Psoas muscle (tissue), 8 donors: ENCODE measurements around the gene TMED10. TPM values are rescaled to one million over a fixed set of nuclear protein-coding genes. Genes with fewer than 3 reads are reported as not detected.

Experiments
- ATAC-seq, 4 donors: fragments of 200-7000 bp; cut with Tn5 transposase; one replicate each; pipeline ENCODE4 v1.9.1; 2020; ENCODE audit warnings: moderate library complexity in 3 of 4, mild to moderate bottlenecking in 2 of 4
- DNase-seq, 2 donors: peaks; one replicate each; pipeline ENCODE4 v3.0.0-alpha.2; 2020
- H3K27ac ChIP-seq: fragments of 200-600 bp; one replicate; pipeline ENCODE4 v1.8.0; 2022
- H3K27me3 ChIP-seq, 3 donors: fragments of 200-600 bp in 1 of 3; one replicate each; pipeline versions ENCODE4 v1.6.1 to v1.8.0; 2013 to 2022; ENCODE audit warnings: low read length in 2 of 3, mild to moderate bottlenecking in 2 of 3, moderate library complexity in 1 of 3; ENCODE audit not compliant: insufficient read depth in 3 of 3
- H3K36me3 ChIP-seq, 2 donors: fragments of 200-600 bp in 1 of 2; one replicate each; pipeline versions ENCODE4 v1.6.1 to v1.8.0; 2013 to 2022; ENCODE audit warnings: low read depth in 1 of 2, mild to moderate bottlenecking in 1 of 2, moderate library complexity in 1 of 2; ENCODE audit not compliant: insufficient read depth in 1 of 2
- H3K4me1 ChIP-seq: fragments of 200-600 bp; one replicate; pipeline ENCODE4 v1.8.0; 2022
- H3K4me3 ChIP-seq: fragments of 200-600 bp; one replicate; pipeline ENCODE4 v1.8.0; 2022; ENCODE audit warnings: mild to moderate bottlenecking
- H3K9me3 ChIP-seq: fragments of 200-600 bp; one replicate; pipeline ENCODE4 v1.8.0; 2022
- WGBS, 3 donors: extraction: QIAGEN DNeasy Blood & Tissue Kit; methylation state at CpG; one replicate each; pipeline versions ENCODE4 v1.1.6 to v1.1.7; 2013; 5-methylcytosine and 5-hydroxymethylcytosine counted together
- intact Hi-C, 2 donors: fragments of 100-400 bp; cut with DNase I; formaldehyde crosslinking; loops; one replicate each; pipeline versions ENCODE4 v1.11.0 to v1.14.2; 2022
- polyA plus RNA-seq, 3 donors: library from polyadenylated mRNA; stranded (reverse); fragments of 200-250 nt; gene quantifications; one replicate each; pipeline ENCODE4 v1.2.3, GENCODE V29; 2013
- total RNA-seq, 4 donors: library from RNA; stranded (reverse); fragmentation: NEBNext Ultra II Directional in 2 of 4; extraction: Animal tissue kit (Norgen Biotek cat#: 25700) in 2 of 4; gene quantifications; one replicate each; pipeline versions ENCODE4 v1.2.1 to v1.2.4, GENCODE V29; 2021 to 2023
- TF ChIP-seq, protein P1 (sequence below): fragments of 200-600 bp; IDR thresholded peaks from one replicate; pipeline ENCODE4 v1.8.0; 2022; ENCODE audit warnings: antibody characterized with exemption
- donor health status: healthy with polysubstance abuse.
- donor health status: DM: no; HTN: no; CAD: no; lungs with moderate emphysema.
- donor health status: Bipolar disorder and iron deficiency.
- donor health status: healthy.
- donor health status: DM: yes; HTN: yes; CAD: no.
- donor health status: DM: no; HTN: no; CAD: no.
- donor health status: DM: no; HTN: no; CAD: no.
- donor health status: DM: yes; HTN: yes; CAD: no.

The TMED10 gene
- total and polyA plus RNA-seq, 7 donors: 88.2 to 255 (median 146) TPM

DNA sequence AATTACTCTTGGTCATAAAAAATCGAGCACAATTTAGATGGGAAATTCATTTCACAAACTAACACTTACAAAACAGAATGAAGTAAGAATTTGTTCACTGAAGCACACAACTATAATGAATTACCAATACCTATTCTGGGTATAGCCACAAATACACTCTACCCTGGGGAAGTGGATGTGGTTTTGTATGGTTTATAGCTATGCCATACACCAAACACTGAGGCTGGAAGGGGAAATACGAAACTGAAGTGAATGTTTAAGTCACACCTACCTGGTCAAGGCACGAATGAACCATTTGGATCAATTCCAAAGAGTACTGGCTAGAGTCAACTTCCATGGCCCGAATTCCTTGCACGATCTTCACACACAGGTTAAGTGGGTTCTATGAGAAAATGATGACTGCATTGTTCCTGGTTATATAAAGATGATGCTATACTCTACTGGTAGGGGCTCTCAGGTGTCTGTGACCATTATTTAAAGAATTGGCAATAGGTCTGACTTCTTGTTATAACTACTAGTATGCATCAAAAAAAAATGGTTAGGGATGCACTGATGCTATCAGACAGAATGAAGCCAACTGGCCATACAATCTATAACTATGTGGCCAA, 62.4 kb downstream of the TMED10 start:
- Histone ChIP-seq H3K27me3 (no peaks in the 10 kb centered on the region), H3K27ac (no peak overlapping the region), H3K9me3 (no peaks in the 10 kb centered on the region), H3K36me3 (peaks cover 34 to 100% of the 10 kb centered on the region in 2 donors), H3K4me1 (no peaks in the 10 kb centered on the region), H3K4me3 (no peak overlapping the region)
- TF ChIP-seq, protein P1, sequence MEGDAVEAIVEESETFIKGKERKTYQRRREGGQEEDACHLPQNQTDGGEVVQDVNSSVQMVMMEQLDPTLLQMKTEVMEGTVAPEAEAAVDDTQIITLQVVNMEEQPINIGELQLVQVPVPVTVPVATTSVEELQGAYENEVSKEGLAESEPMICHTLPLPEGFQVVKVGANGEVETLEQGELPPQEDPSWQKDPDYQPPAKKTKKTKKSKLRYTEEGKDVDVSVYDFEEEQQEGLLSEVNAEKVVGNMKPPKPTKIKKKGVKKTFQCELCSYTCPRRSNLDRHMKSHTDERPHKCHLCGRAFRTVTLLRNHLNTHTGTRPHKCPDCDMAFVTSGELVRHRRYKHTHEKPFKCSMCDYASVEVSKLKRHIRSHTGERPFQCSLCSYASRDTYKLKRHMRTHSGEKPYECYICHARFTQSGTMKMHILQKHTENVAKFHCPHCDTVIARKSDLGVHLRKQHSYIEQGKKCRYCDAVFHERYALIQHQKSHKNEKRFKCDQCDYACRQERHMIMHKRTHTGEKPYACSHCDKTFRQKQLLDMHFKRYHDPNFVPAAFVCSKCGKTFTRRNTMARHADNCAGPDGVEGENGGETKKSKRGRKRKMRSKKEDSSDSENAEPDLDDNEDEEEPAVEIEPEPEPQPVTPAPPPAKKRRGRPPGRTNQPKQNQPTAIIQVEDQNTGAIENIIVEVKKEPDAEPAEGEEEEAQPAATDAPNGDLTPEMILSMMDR: no peak
- no peak for DNase-seq
- intact Hi-C loops: no loop called here
- ATAC-seq: no peak
- 79 to 90% (median 85%) methylated on average over 5 of the region's 5 CpGs for WGBS, 3 donors

DNA sequence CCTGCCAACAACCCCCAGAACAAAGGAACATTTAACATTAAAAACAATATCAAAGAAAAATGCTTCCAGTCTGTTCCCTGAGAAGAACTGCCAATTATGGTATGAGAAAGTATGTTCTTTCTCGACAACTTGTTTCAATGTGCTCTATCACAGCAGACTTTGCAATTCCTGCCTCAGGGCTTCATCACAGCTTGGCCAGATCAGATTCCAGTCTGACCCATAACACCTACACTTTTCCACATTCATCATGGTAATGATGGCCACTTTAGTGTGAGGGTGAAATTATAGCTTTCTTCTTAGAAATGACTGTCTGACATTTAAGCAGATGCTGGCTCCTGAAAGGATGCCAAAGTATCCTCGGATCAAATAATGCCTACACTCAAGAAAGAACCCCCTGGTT, 66.5 kb downstream of the TMED10 start:
- Histone ChIP-seq H3K4me3 (no peak overlapping the region), H3K9me3 (no peaks in the 10 kb centered on the region), H3K36me3 (peaks cover 34 to 99% of the 10 kb centered on the region in 2 donors), H3K27me3 (no peaks in the 10 kb centered on the region), H3K27ac (no peak overlapping the region), H3K4me1 (no peaks in the 10 kb centered on the region)
- WGBS, 3 donors: 53 to 84% (median 70%) methylated on average over 2 of the region's 2 CpGs
- TF ChIP-seq, protein P1: no peak
- intact Hi-C loops: no loop called here
- no peak for DNase-seq
- ATAC-seq: no peak

DNA sequence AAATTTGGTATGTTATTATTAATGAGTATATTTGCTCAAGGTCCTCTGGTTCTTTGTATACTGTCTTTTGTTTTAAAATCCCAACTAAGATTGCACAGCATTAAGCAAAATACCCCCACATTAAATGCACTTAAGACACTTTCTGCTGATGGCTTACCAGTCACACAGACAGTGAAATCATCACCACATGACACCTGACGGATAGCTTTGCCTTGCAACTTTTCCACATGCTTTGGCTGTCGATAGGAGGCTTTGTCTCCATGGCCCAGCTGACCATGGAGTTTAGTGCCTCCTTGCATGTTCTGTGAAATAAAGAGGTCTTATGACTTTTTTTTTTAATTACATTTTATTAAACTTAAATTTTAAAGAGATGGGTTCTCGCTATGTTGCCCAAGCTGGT, 69.2 kb downstream of the TMED10 start:
- H3K4me1 ChIP-seq: no peaks in the 10 kb centered on the region
- WGBS, 3 donors: 56 to 68% (median 61%) methylated on average over 3 of the region's 3 CpGs
- no peak overlapping the region for H3K4me3 ChIP-seq
- TF ChIP-seq, protein P1: no peak
- ATAC-seq: no peak
- no peak overlapping the region for H3K27ac ChIP-seq
- H3K36me3 ChIP-seq: peaks cover 25 to 98% of the 10 kb centered on the region in 2 donors
- no peaks in the 10 kb centered on the region for H3K27me3 ChIP-seq
- intact Hi-C loops: no loop called here
- DNase-seq: no peak
- no peaks in the 10 kb centered on the region for H3K9me3 ChIP-seq

DNA sequence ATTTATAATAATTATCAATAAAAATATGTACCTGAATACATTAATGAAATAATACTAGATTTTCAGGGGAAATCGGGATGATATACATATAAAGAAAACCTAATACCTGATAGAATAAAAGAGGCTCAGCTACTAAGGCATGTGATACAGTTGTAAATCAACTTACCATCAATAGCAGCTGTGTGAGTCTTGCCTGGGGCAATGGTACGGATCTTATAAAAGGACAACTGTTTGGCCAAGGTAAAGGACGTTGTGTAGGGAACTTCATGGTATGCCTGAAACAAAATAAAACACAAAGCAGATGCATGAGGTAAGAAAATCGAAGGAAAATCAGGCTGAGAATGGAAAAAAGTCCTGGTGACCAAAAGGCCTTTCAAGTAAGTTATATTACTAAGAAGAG, 74.9 kb downstream of the TMED10 start:
- WGBS, 3 donors: 70 to 88% (median 75%) methylated on average over 4 of the region's 4 CpGs
- H3K36me3 ChIP-seq: peaks cover 12 to 96% of the 10 kb centered on the region in 2 donors
- H3K9me3 ChIP-seq: no peaks in the 10 kb centered on the region
- ATAC-seq: no peak
- TF ChIP-seq, protein P1: no peak
- H3K4me3 ChIP-seq: no peak overlapping the region
- no peaks in the 10 kb centered on the region for H3K27me3 ChIP-seq
- peaks cover 15% of the 10 kb centered on the region for H3K4me1 ChIP-seq
- DNase-seq: no peak
- intact Hi-C loops: no loop called here
- H3K27ac ChIP-seq: peak overlapping the region; percentile 16

DNA sequence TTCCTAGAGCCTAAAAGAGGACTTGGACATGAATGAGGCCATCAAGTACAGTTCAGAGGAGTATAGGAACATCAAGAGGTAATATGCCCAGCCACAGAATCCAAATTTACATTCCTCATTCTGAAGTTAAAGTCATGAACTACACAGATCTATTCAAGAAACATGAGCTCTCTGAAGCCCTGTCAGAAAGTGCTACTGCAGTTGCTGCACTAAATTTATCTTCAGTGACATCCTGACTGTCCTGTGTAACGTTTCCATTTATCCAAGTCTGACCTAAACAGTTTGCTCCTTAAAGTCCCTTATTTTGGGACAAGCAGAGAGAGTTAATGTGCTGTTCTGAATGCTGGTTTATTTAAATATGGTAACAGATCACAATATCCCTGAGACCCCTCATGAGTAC, 77.7 kb downstream of the TMED10 start:
- WGBS, 3 donors: 18 to 32% (median 24%) methylated on average over 1 of the region's 1 CpG
- intact Hi-C loops: no loop called here

More for the DNA sequence above, 77.7 kb downstream of the TMED10 start:
- Histone ChIP-seq H3K27ac (peak overlapping the region; percentile 94), H3K9me3 (no peaks in the 10 kb centered on the region), H3K4me3 (peak overlapping the region; percentile 19), H3K4me1 (peaks cover 15% of the 10 kb centered on the region), H3K27me3 (no peaks in the 10 kb centered on the region), H3K36me3 (peaks cover 0 to 96% of the 10 kb centered on the region in 2 donors)
- TF ChIP-seq, protein P1: no peak
- DNase-seq: no peak
- peak; percentile 61 to 84 (median 75) for ATAC-seq
